Measurements from ENCODE around the gene ADAMTS10. TPM values are rescaled to one million over a fixed set of nuclear protein-coding genes. Genes with fewer than 3 reads are reported as not detected.

ADAMTS10 gene
- total and polyA plus RNA-seq, 10 of the 15 experiments (the other 5 are each of a cell fraction or from before 2014, with no cell fraction given) = 0.01 to 2.5 (median 0.42) TPM; not detected in 3

GRCh38 chr19:8610936-8611300 lies 403 bp upstream of the ADAMTS10 start:
- Histone ChIP-seq H3K9ac (ENCODE audit: control insufficient read depth, insufficient read depth, low read length) (no peak overlapping the region), H3K79me2 (ENCODE audit: control insufficient read depth, insufficient read depth, low read length) (no peaks in the 10 kb centered on the region), H3K27ac (ENCODE audit: control insufficient read depth, insufficient read depth) (no peak overlapping the region), H3K36me3 (ENCODE audit: control insufficient read depth in 2 of 2, insufficient read depth in 2 of 2, low read length in 1 of 2) (no peaks in the 10 kb centered on the region), H3K4me1 (ENCODE audit: control insufficient read depth, insufficient read depth, low read length) (no peaks in the 10 kb centered on the region), H4K20me1 (ENCODE audit: control insufficient read depth, insufficient read depth) (no peaks in the 10 kb centered on the region), H3K9me3 (replicated peaks; ENCODE audit: control insufficient read depth, insufficient read depth, low read length) (no peaks in the 10 kb centered on the region; the same call in 2 of the 3 replicates), H2AFZ (ENCODE audit: control insufficient read depth, low read depth, low read length) (no peak overlapping the region), H3K27me3 (replicated peaks in 1 of 2; ENCODE audit: control insufficient read depth in 2 of 2, insufficient read depth in 2 of 2, low read length in 1 of 2) (no peaks in the 10 kb centered on the region; a peak in 2 of 4 replicates), H3K4me3 (no peak overlapping the region), H3K4me2 (ENCODE audit: control insufficient read depth, insufficient read depth) (no peak overlapping the region)
- SMC1A ChIA-PET (ENCODE audit: uncharacterized antibody, unreplicated experiment) = no interaction called here
- ATAC-seq (no peak), DNase-seq (ENCODE audit: low read depth, low spot score) (no peak), FAIRE-seq (no peak)
- RAD21 ChIA-PET (ENCODE audit: unreplicated experiment) = no interaction called here
- CTCF ChIA-PET = no interaction called here
- no TSS peak for BruUV-seq (replicated peaks)
- in situ Hi-C loops (cut with MboI) (no loop called here), intact Hi-C loops (cut with micrococcal nuclease; ENCODE audit: unreplicated experiment) (no loop called here)
- WGBS (ENCODE audit: insufficient coverage, insufficient replicate concordance, low lambda C conversion rate, missing lambda C conversion rate) = no CpG with 5 or more reads among the region's 9 CpGs
- TF ChIP-seq ZBTB11 (CRISPR knock-in tag; IDR thresholded peaks at IDR 0.05) = no peak
- no peak for TF ChIP-seq USF2 (IDR thresholded peaks at IDR 0.05; ENCODE audit: borderline replicate concordance, low read depth, low read length)
- TF ChIP-seq, protein P1, sequence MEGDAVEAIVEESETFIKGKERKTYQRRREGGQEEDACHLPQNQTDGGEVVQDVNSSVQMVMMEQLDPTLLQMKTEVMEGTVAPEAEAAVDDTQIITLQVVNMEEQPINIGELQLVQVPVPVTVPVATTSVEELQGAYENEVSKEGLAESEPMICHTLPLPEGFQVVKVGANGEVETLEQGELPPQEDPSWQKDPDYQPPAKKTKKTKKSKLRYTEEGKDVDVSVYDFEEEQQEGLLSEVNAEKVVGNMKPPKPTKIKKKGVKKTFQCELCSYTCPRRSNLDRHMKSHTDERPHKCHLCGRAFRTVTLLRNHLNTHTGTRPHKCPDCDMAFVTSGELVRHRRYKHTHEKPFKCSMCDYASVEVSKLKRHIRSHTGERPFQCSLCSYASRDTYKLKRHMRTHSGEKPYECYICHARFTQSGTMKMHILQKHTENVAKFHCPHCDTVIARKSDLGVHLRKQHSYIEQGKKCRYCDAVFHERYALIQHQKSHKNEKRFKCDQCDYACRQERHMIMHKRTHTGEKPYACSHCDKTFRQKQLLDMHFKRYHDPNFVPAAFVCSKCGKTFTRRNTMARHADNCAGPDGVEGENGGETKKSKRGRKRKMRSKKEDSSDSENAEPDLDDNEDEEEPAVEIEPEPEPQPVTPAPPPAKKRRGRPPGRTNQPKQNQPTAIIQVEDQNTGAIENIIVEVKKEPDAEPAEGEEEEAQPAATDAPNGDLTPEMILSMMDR (IDR thresholded peaks at IDR 0.05 in 2 of 3, conservative IDR thresholded peaks at IDR 0.05 in 1 of 3; ENCODE audit: control insufficient read depth in 2 of 3, extremely low read depth in 1 of 3, insufficient read depth in 1 of 3, low read depth in 3 of 3, low read length in 3 of 3) = no peak
- no peak for TF ChIP-seq MAX (IDR thresholded peaks at IDR 0.05; ENCODE audit: low read depth, low read length)
- no peak for TF ChIP-seq RBBP5 (conservative IDR thresholded peaks at IDR 0.05)
- TF ChIP-seq, protein P2, sequence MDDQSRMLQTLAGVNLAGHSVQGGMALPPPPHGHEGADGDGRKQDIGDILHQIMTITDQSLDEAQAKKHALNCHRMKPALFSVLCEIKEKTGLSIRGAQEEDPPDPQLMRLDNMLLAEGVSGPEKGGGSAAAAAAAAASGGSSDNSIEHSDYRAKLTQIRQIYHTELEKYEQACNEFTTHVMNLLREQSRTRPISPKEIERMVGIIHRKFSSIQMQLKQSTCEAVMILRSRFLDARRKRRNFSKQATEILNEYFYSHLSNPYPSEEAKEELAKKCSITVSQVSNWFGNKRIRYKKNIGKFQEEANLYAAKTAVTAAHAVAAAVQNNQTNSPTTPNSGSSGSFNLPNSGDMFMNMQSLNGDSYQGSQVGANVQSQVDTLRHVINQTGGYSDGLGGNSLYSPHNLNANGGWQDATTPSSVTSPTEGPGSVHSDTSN (IDR thresholded peaks at IDR 0.05; ENCODE audit: insufficient replicate concordance, low read depth, low read length) = no peak
- TF ChIP-seq CHD4 (IDR thresholded peaks at IDR 0.05) = no peak
- TF ChIP-seq CHD2 (IDR thresholded peaks at IDR 0.05; ENCODE audit: borderline replicate concordance, low read depth, low read length) = no peak
- TF ChIP-seq SMC3 (IDR thresholded peaks at IDR 0.05; ENCODE audit: borderline replicate concordance, low read length) = no peak
- POLR2A ChIA-PET = no interaction called here
